Measurements from ENCODE around the gene KNSTRN.

DNA sequence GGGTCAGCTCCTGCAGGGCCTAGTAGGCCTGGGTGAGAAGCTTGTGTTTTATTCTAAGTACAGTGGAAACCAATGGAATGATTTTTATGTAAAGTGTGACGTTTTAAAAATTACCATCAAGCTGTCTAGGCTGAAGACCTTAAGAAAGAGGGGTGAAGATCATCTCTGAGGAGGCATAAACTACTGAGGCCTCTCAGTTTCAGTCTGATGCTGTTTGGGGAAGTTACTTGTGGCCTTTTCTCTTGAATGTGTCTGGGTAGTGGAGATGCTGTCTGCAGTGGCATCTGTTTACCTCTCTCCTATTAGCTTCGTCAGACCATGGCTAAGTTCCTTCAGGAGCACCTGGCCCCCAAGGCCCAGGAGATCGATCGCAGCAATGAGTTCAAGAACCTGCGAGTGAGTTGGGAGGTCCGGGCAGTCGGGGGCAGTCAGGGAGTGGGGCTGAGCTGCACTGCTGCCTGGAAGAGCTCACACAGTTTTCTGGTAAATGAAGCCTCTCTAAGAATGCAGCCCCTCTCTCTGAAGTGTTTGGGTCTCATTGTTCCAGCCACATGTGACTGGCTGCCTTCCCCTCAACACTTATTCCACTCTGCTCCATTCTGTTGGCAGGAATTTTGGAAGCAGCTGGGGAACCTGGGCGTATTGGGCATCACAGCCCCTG, 24.9 kb downstream of the KNSTRN start:
- TF ChIP-seq, protein P1, sequence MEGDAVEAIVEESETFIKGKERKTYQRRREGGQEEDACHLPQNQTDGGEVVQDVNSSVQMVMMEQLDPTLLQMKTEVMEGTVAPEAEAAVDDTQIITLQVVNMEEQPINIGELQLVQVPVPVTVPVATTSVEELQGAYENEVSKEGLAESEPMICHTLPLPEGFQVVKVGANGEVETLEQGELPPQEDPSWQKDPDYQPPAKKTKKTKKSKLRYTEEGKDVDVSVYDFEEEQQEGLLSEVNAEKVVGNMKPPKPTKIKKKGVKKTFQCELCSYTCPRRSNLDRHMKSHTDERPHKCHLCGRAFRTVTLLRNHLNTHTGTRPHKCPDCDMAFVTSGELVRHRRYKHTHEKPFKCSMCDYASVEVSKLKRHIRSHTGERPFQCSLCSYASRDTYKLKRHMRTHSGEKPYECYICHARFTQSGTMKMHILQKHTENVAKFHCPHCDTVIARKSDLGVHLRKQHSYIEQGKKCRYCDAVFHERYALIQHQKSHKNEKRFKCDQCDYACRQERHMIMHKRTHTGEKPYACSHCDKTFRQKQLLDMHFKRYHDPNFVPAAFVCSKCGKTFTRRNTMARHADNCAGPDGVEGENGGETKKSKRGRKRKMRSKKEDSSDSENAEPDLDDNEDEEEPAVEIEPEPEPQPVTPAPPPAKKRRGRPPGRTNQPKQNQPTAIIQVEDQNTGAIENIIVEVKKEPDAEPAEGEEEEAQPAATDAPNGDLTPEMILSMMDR (conservative IDR thresholded peaks at IDR 0.05) = no peak
- TF ChIP-seq EZH2 (IDR thresholded peaks at IDR 0.05; ENCODE audit: low read depth) = no peak
